ENCODE results near the gene LRRC32.
"Not testable (repeated sequence)": the region's sequence is repeated elsewhere in the genome, so short reads cannot be mapped to it uniquely, and the experiment has no call there.

Gene LRRC32

GRCh38 chr11:76608879-76609460 lies 61.6 kb downstream of the LRRC32 start:
- not testable (repeated sequence) for DNase-seq

DNA sequence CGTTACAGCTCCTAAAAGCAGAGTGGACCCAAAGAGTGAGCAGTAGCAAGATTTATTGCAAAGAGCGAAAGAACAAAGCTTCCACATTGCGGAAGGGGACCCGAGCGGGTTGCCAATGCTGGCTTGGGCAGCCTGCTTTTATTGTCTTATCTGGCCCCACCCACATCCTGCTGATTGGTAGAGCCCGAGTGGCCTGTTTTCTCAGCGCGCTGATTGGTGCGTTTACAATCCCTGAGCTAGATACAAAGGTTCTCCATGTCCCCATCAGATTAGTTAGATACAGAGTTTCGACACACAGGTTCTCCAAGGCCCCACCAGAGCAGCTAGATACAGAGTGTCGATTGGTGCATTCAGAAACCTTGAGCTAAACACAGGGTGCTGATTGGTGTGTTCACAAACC lies 62.3 kb downstream of the LRRC32 start:
- DNase-seq: not testable (repeated sequence)

All from activated naive CD4-positive, alpha-beta T cell treated with Interleukin-2 at 50 U/mL for 16 hours (primary cell).